Measurements from ENCODE around the gene CPNE4.

Gene CPNE4

DNA sequence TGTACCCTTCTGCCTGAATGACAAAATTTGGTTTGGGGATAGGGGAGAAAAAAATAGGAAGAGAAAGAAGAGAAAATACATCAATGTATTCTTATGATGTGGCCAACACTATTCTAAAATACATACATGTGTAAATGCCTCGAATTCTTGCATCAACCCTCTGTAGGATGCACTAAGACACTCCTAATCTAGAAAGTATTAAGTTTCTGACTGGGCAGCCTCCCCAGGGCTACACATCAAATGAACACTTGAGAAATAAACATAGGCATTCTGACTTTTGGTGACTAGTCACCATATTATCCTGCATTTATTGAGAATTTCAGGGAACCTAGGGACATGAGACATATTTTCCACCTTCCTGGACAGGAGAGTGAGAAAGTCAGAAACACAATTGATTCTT lies 109.2 kb downstream of the CPNE4 start:
- no peaks in the 10 kb centered on the region for H3K9me3 ChIP-seq (ENCODE audit: low read length)
- no peaks in the 10 kb centered on the region for H3K9me2 ChIP-seq (ENCODE audit: low read depth, low read length)
- H3K9ac ChIP-seq (ENCODE audit: low read length): no peak overlapping the region
- no peaks in the 10 kb centered on the region for H3K4me1 ChIP-seq (ENCODE audit: insufficient read depth, low read length, severe bottlenecking)
- H3K27ac ChIP-seq (ENCODE audit: low read depth, low read length, poor library complexity, severe bottlenecking): no peak overlapping the region
- H4K20me1 ChIP-seq (ENCODE audit: insufficient read depth, low read length): no peaks in the 10 kb centered on the region
- no peaks in the 10 kb centered on the region for H3K27me3 ChIP-seq (ENCODE audit: insufficient read depth, low read length)
- no peak overlapping the region for H2AFZ ChIP-seq (ENCODE audit: low read length)
- H3K4me2 ChIP-seq (ENCODE audit: low read length): no peak overlapping the region
- H3F3A ChIP-seq (ENCODE audit: insufficient read depth, low read length): no peaks in the 10 kb centered on the region
- H3K79me2 ChIP-seq (ENCODE audit: insufficient read depth, low read length): no peaks in the 10 kb centered on the region
- H3K4me3 ChIP-seq (ENCODE audit: low read depth, low read length, poor library complexity, severe bottlenecking): no peak overlapping the region
- H3K36me3 ChIP-seq (ENCODE audit: insufficient read depth, low read length): no peaks in the 10 kb centered on the region
- TF ChIP-seq EZH2 (IDR thresholded peaks at IDR 0.05; ENCODE audit: borderline replicate concordance, low read length): no peak
- TF ChIP-seq, protein P1, sequence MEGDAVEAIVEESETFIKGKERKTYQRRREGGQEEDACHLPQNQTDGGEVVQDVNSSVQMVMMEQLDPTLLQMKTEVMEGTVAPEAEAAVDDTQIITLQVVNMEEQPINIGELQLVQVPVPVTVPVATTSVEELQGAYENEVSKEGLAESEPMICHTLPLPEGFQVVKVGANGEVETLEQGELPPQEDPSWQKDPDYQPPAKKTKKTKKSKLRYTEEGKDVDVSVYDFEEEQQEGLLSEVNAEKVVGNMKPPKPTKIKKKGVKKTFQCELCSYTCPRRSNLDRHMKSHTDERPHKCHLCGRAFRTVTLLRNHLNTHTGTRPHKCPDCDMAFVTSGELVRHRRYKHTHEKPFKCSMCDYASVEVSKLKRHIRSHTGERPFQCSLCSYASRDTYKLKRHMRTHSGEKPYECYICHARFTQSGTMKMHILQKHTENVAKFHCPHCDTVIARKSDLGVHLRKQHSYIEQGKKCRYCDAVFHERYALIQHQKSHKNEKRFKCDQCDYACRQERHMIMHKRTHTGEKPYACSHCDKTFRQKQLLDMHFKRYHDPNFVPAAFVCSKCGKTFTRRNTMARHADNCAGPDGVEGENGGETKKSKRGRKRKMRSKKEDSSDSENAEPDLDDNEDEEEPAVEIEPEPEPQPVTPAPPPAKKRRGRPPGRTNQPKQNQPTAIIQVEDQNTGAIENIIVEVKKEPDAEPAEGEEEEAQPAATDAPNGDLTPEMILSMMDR (IDR thresholded peaks at IDR 0.05; ENCODE audit: low read length): no peak

- Histone ChIP-seq H3K79me2 (ENCODE audit: insufficient read depth, low read length) (no peaks in the 10 kb centered on the region), H2AFZ (ENCODE audit: low read length) (no peak overlapping the region), H3K27ac (ENCODE audit: low read depth, low read length, poor library complexity, severe bottlenecking) (no peak overlapping the region), H4K20me1 (ENCODE audit: insufficient read depth, low read length) (no peaks in the 10 kb centered on the region), H3K9ac (ENCODE audit: low read length) (no peak overlapping the region), H3K9me2 (ENCODE audit: low read depth, low read length) (no peaks in the 10 kb centered on the region), H3K4me3 (ENCODE audit: low read depth, low read length, poor library complexity, severe bottlenecking) (no peak overlapping the region), H3K36me3 (ENCODE audit: insufficient read depth, low read length) (no peaks in the 10 kb centered on the region), H3K4me2 (ENCODE audit: low read length) (no peak overlapping the region), H3K9me3 (ENCODE audit: low read length) (no peaks in the 10 kb centered on the region), H3K27me3 (ENCODE audit: insufficient read depth, low read length) (no peaks in the 10 kb centered on the region), H3K4me1 (ENCODE audit: insufficient read depth, low read length, severe bottlenecking) (no peaks in the 10 kb centered on the region), H3F3A (ENCODE audit: insufficient read depth, low read length) (no peaks in the 10 kb centered on the region)
- TF ChIP-seq, protein P1 (IDR thresholded peaks at IDR 0.05; ENCODE audit: low read length): no peak
- TF ChIP-seq EZH2 (IDR thresholded peaks at IDR 0.05; ENCODE audit: borderline replicate concordance, low read length): no peak
Observed at GRCh38 chr3:131922356-131922755, 112.5 kb downstream of the CPNE4 start.

- H3K9me2 ChIP-seq (ENCODE audit: low read depth, low read length): no peaks in the 10 kb centered on the region
- no peaks in the 10 kb centered on the region for H3F3A ChIP-seq (ENCODE audit: insufficient read depth, low read length)
- no peaks in the 10 kb centered on the region for H4K20me1 ChIP-seq (ENCODE audit: insufficient read depth, low read length)
- no peaks in the 10 kb centered on the region for H3K79me2 ChIP-seq (ENCODE audit: insufficient read depth, low read length)
- no peaks in the 10 kb centered on the region for H3K36me3 ChIP-seq (ENCODE audit: insufficient read depth, low read length)
- H2AFZ ChIP-seq (ENCODE audit: low read length): no peak overlapping the region
- H3K4me2 ChIP-seq (ENCODE audit: low read length): no peak overlapping the region
- H3K27me3 ChIP-seq (ENCODE audit: insufficient read depth, low read length): no peaks in the 10 kb centered on the region
- H3K9me3 ChIP-seq (ENCODE audit: low read length): no peaks in the 10 kb centered on the region
- no peak overlapping the region for H3K9ac ChIP-seq (ENCODE audit: low read length)
- no peak overlapping the region for H3K27ac ChIP-seq (ENCODE audit: low read depth, low read length, poor library complexity, severe bottlenecking)
- H3K4me3 ChIP-seq (ENCODE audit: low read depth, low read length, poor library complexity, severe bottlenecking): no peak overlapping the region
- no peaks in the 10 kb centered on the region for H3K4me1 ChIP-seq (ENCODE audit: insufficient read depth, low read length, severe bottlenecking)
- TF ChIP-seq, protein P1 (IDR thresholded peaks at IDR 0.05; ENCODE audit: low read length): no peak
- TF ChIP-seq EZH2 (IDR thresholded peaks at IDR 0.05; ENCODE audit: borderline replicate concordance, low read length): no peak
Observed at GRCh38 chr3:131917006-131917405, 117.8 kb downstream of the CPNE4 start.

Data from OCI-LY1 (cell line).